Heart left ventricle (tissue), 16 donors: ENCODE results near the gene TMC4. TPM values are rescaled to one million over a fixed set of nuclear protein-coding genes. Genes with fewer than 3 reads are reported as not detected.
"Not testable (repeated sequence)": the region's sequence is repeated elsewhere in the genome, so short reads cannot be mapped to it uniquely, and the experiment has no call there.

Source experiments
- ATAC-seq, 4 donors: fragments of 200-7000 bp; cut with Tn5 transposase; one replicate each; pipeline ENCODE4 v1.9.1; 2020 to 2022; ENCODE audit warnings: moderate library complexity in 4 of 4, mild to moderate bottlenecking in 3 of 4, moderate number of reproducible peaks in 1 of 4
- DNase-seq, 5 donors: peaks; one replicate each; pipeline ENCODE4 v3.0.0-alpha.2; 2020
- H3K27ac ChIP-seq, 12 donors: fragments of 200-600 bp; sonication (generic) in 4 of 12; one replicate each; pipeline versions ENCODE4 v1.5.0 to v1.8.0; 2016 to 2022; ENCODE audit warnings: mild to moderate bottlenecking in 2 of 12
- H3K27me3 ChIP-seq, 9 donors: fragments of 200-600 bp; sonication (generic) in 2 of 9; one replicate each; pipeline versions ENCODE4 v1.5.1 to v1.8.0; 2016 to 2022; ENCODE audit warnings: mild to moderate bottlenecking in 3 of 9
- H3K36me3 ChIP-seq, 9 donors: fragments of 200-600 bp; sonication (generic) in 2 of 9; one replicate each; pipeline versions ENCODE4 v1.5.0 to v1.8.0; 2018 to 2022; ENCODE audit warnings: mild to moderate bottlenecking in 2 of 9
- H3K4me1 ChIP-seq, 12 donors: fragments of 200-600 bp; sonication (generic) in 4 of 12; one replicate each; pipeline versions ENCODE4 v1.5.0 to v1.8.0; 2016 to 2022; ENCODE audit warnings: mild to moderate bottlenecking in 3 of 12
- H3K4me3 ChIP-seq, 12 donors: fragments of 200-600 bp; sonication (generic) in 4 of 12; one replicate each; pipeline versions ENCODE4 v1.5.0 to v1.8.0; 2017 to 2022; ENCODE audit warnings: mild to moderate bottlenecking in 9 of 12, moderate library complexity in 4 of 12
- H3K9me3 ChIP-seq, 12 donors: fragments of 200-600 bp; sonication (generic) in 4 of 12; one replicate each; pipeline versions ENCODE4 v1.5.0 to v1.8.0; 2016 to 2022; ENCODE audit warnings: mild to moderate bottlenecking in 1 of 12
- POLR2A ChIP-seq, 2 donors: fragments of 450-650 bp; IDR thresholded peaks; one replicate each; pipeline ENCODE4 v1.6.1; 2017; ENCODE audit warnings: antibody characterized with exemption in 2 of 2, mild to moderate bottlenecking in 2 of 2, moderate library complexity in 2 of 2
- WGBS, 4 donors: extraction: QIAGEN DNeasy Blood & Tissue Kit in 2 of 4; methylation state at CpG; one replicate each; pipeline versions ENCODE4 v1.1.5 to v1.1.7; 2013 to 2018; 5-methylcytosine and 5-hydroxymethylcytosine counted together
- intact Hi-C, 10 donors: fragments of 100-400 bp; cut with DNase I; formaldehyde crosslinking; loops; one replicate each; pipeline versions ENCODE4 v1.11.1 to v1.14.2; 2022
- polyA plus RNA-seq, 2 donors: library from polyadenylated mRNA; stranded (reverse); fragments of 200-250 nt; gene quantifications; one replicate each; pipeline ENCODE4 v1.2.3, GENCODE V29; 2013
- total RNA-seq, 9 donors: library from RNA; depleted of rRNA in 2 of 9; stranded (reverse); fragments of >200 nt in 2 of 9; fragmentation: NEBNext Ultra II Directional in 3 of 9; extraction: Animal tissue kit (Norgen Biotek cat#: 25700) in 3 of 9; gene quantifications; one replicate each; pipeline versions ENCODE4 v1.1.0 to v1.2.4, GENCODE V29; 2016 to 2023
- TF ChIP-seq, protein P1 (sequence below), 12 donors: fragments of 200-600 bp; sonication (generic) in 4 of 12; IDR thresholded peaks; one replicate each; pipeline versions ENCODE4 v1.5.0 to v1.8.0; 2018 to 2022; ENCODE audit warnings: antibody characterized with exemption in 12 of 12, mild to moderate bottlenecking in 5 of 12
- donor health status: ischemic (EF 13 %, LVEDD 7.1; RV severe dilation, severe dysfunction).
- donor health status: healthy with polysubstance abuse.
- donor health status: DM: no; HTN: yes; CAD: no.
- donor health status: DM: no; HTN: no; CAD: no.
- donor health status: ischemic (EF 25% LVEDD 6.9; RV normal size, moderate dysfunction).
- donor health status: ischemic (EF 25% LVEDD 5.7; RV mildly dilated, moderate dysfunction).
- donor health status: healthy.
- donor health status: DM: yes; HTN: yes; CAD: no.
- donor health status: ischemic (EF 35%, LVEDD 5.7; RV mildly dilated, moderate dysfunction).
- donor health status: nonischemic (EF 11% LVEDD 7.7; RV severe dilation, severe dysfunction).
- donor health status: DM: yes; HTN: yes; CAD: no.
- donor health status: PGD.
- donor health status: ischemic (EF 29% LVEDD 5.4; RV normal size, mild dysfunction).
- donor health status: nonischemic (EF 23%, LVEDD 6.1; RV moderate dilation, normal function).

TMC4 gene
- total and polyA plus RNA-seq, 11 donors: 0.58 to 4.5 (median 2.1) TPM; not detected in 1

DNA sequence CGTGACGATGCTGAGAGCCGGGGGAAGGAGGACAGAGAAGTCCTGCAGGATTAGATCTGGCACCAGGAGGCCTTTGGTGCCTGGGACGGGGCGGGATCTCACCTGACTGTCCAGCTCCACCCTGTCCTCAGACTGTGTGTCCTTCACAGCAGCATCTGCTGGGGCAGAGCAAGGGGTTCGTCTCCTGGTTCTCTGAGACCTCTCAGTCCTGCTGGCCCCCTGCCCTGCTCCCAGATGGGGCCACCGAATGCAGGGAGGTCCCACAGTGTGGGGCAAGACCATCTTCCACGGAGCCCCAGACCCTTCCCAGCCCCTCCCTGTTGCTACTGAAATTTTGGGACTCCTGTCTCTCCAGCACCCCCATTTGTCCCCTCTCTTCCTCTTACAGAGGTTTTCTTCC, 45.3 kb upstream of the TMC4 start:
- Histone ChIP-seq H3K27me3 (peaks cover 0 to 12% (median 3%) of the 10 kb centered on the region in 9 donors), H3K36me3 (peaks cover 0 to 27% (median 0%) of the 10 kb centered on the region in 9 donors), H3K9me3 (no peaks in the 10 kb centered on the region), H3K27ac (no peak overlapping the region), H3K4me1 (peaks cover 0 to 4% (median 0%) of the 10 kb centered on the region in 12 donors), H3K4me3 (no peak overlapping the region)
- no peak for TF ChIP-seq POLR2A (IDR thresholded peaks at IDR 0.05)
- TF ChIP-seq, protein P1, sequence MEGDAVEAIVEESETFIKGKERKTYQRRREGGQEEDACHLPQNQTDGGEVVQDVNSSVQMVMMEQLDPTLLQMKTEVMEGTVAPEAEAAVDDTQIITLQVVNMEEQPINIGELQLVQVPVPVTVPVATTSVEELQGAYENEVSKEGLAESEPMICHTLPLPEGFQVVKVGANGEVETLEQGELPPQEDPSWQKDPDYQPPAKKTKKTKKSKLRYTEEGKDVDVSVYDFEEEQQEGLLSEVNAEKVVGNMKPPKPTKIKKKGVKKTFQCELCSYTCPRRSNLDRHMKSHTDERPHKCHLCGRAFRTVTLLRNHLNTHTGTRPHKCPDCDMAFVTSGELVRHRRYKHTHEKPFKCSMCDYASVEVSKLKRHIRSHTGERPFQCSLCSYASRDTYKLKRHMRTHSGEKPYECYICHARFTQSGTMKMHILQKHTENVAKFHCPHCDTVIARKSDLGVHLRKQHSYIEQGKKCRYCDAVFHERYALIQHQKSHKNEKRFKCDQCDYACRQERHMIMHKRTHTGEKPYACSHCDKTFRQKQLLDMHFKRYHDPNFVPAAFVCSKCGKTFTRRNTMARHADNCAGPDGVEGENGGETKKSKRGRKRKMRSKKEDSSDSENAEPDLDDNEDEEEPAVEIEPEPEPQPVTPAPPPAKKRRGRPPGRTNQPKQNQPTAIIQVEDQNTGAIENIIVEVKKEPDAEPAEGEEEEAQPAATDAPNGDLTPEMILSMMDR (IDR thresholded peaks at IDR 0.05): no peak
- intact Hi-C loops: no loop called here
- 58 to 81% (median 76%) methylated on average over 8 of the region's 8 CpGs for WGBS, 4 donors
- DNase-seq (no peak), ATAC-seq (no peak)

DNA sequence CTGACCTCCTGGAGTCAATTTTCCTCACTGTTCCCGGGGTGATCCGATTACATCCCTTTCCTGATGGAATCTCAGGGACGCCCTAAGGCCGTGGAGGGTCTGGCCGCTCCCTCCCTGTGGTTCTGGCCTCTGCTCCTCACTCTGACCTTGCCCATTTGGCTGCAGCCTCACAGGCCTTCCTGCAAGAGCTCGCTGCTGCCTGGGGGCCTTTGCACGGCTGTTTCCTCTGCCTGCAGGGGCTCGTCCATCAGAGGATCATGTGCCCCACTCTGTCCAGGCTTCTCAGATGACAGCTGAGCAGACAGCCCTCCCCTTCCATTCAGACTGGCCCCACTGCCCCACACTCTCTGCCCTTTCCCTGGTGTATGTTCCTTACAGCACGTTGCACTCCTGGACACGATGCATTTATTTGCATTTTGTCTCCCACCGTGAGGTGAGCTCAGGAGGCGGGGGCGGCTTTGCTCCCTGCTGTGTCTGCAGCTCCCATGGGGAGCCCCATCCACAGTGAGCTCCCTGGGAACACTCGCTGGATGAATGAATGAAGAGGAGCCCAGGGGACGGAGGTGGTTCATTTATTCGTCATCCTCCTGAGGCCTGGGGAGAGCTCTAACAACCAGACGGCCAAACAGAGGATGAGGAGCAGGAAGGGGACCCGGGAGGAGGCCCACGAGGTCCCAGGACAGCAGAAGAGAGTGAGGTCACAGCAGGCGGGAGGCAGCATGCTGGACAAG, 44.7 kb upstream of the TMC4 start:
- H3K27ac ChIP-seq, H3K4me3 ChIP-seq, ATAC-seq, intact Hi-C loops, H3K9me3 ChIP-seq, H3K27me3 ChIP-seq, DNase-seq, H3K4me1 ChIP-seq: not testable (repeated sequence)
- WGBS, 4 donors: 56 to 69% (median 60%) methylated on average over 13 to 17 of the region's 20 CpGs
- H3K36me3 ChIP-seq: peaks cover 0 to 27% (median 0%) of the 10 kb centered on the region in 9 donors

DNA sequence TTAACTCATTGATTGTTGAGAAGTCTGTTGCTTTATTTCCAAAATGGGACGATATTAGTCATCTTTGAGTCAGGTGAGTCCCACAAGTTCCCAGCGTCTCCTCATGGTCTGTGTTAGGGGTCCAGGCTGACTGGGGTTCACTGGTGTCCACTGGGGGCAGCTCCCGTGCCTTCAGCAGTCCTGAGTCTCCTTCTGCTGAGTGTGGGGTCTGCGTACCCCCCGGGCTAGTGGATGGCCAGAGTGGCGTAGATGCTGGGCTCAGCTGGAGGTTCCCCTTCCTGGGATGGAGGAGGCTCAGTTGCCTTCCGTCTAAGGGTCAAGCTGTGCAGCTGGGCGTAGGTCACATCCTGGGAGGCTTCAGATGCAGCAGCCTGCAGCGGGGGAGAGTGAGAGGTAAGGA, 43.9 kb upstream of the TMC4 start:
- intact Hi-C loops: no loop called here
- ATAC-seq: no peak
- H3K4me1 ChIP-seq: no peaks in the 10 kb centered on the region
- no peak for TF ChIP-seq POLR2A (IDR thresholded peaks at IDR 0.05)
- TF ChIP-seq, protein P1 (IDR thresholded peaks at IDR 0.05): no peak
- H3K4me3 ChIP-seq: no peak overlapping the region
- no peak overlapping the region for H3K27ac ChIP-seq
- WGBS, 4 donors: 81 to 93% (median 85%) methylated on average over 6 to 9 of the region's 9 CpGs
- no peaks in the 10 kb centered on the region for H3K9me3 ChIP-seq
- H3K36me3 ChIP-seq: peaks cover 0 to 27% (median 0%) of the 10 kb centered on the region in 9 donors
- DNase-seq: no peak
- peaks cover 0 to under 1% (median 0%) of the 10 kb centered on the region in 9 donors for H3K27me3 ChIP-seq

DNA sequence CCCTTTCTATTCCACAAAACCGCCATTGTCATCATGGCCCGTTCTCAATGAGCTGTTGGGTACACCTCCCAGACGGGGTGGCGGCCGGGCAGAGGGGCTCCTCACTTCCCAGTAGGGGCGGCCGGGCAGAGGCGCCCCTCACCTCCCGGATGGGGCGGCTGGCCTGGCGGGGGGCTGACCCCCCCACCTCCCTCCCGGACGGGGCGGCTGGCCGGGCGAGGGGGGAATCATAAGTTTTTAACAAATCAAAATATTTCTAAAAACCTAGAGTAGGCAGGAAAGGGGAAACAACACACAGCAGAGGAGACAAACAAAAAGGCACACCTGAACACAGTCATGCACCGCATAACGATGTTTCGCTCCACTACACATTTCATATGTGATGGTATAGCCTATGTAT, 41.8 kb upstream of the TMC4 start:
- H3K27ac ChIP-seq, intact Hi-C loops, H3K9me3 ChIP-seq, H3K27me3 ChIP-seq, H3K4me3 ChIP-seq, DNase-seq, ATAC-seq: not testable (repeated sequence)
- WGBS, 4 donors: 93 to 98% (median 96%) methylated on average over 14 to 18 of the region's 19 CpGs
- Histone ChIP-seq H3K36me3 (peaks cover 0 to 27% (median 0%) of the 10 kb centered on the region in 9 donors), H3K4me1 (peaks cover under 1 to 16% (median 7%) of the 10 kb centered on the region in 12 donors)

DNA sequence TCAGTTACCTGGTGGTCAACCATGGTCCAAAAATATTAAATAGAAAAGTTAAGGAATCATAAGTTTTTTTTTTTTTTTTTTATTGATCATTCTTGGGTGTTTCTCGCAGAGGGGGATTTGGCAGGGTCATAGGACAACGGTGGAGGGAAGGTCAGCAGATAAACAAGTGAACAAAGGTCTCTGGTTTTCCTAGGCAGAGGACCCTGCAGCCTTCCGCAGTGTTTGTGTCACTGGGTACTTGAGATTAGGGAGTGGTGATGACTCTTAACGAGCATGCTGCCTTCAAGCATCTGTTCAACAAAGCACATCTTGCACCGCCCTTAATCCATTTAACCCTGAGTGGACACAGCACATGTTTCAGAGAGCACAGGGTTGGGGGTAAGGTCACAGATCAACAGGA, 41.3 kb upstream of the TMC4 start:
- H3K27me3 ChIP-seq, H3K4me3 ChIP-seq, H3K9me3 ChIP-seq, DNase-seq, H3K27ac ChIP-seq, ATAC-seq, intact Hi-C loops: not testable (repeated sequence)
- Histone ChIP-seq H3K4me1 (peaks cover 5 to 21% (median 12%) of the 10 kb centered on the region in 12 donors), H3K36me3 (peaks cover 0 to 23% (median 0%) of the 10 kb centered on the region in 9 donors)
- 19 to 46% (median 34%) methylated on average over 4 to 5 of the region's 5 CpGs for WGBS, 4 donors
